ENCODE measurements around the gene PTGES.

GRCh38 chr9:129724456-129725190 lies 28.2 kb downstream of the PTGES start:
- TF ChIP-seq CTCF (IDR thresholded peaks at IDR 0.05) = no peak
- no peak for TF ChIP-seq FOSL2 (IDR thresholded peaks at IDR 0.05; ENCODE audit: borderline replicate concordance, low read depth)
- no peak for TF ChIP-seq POLR2AphosphoS5 (IDR thresholded peaks at IDR 0.05; ENCODE audit: low read depth, low read length)
- TF ChIP-seq, protein P1, sequence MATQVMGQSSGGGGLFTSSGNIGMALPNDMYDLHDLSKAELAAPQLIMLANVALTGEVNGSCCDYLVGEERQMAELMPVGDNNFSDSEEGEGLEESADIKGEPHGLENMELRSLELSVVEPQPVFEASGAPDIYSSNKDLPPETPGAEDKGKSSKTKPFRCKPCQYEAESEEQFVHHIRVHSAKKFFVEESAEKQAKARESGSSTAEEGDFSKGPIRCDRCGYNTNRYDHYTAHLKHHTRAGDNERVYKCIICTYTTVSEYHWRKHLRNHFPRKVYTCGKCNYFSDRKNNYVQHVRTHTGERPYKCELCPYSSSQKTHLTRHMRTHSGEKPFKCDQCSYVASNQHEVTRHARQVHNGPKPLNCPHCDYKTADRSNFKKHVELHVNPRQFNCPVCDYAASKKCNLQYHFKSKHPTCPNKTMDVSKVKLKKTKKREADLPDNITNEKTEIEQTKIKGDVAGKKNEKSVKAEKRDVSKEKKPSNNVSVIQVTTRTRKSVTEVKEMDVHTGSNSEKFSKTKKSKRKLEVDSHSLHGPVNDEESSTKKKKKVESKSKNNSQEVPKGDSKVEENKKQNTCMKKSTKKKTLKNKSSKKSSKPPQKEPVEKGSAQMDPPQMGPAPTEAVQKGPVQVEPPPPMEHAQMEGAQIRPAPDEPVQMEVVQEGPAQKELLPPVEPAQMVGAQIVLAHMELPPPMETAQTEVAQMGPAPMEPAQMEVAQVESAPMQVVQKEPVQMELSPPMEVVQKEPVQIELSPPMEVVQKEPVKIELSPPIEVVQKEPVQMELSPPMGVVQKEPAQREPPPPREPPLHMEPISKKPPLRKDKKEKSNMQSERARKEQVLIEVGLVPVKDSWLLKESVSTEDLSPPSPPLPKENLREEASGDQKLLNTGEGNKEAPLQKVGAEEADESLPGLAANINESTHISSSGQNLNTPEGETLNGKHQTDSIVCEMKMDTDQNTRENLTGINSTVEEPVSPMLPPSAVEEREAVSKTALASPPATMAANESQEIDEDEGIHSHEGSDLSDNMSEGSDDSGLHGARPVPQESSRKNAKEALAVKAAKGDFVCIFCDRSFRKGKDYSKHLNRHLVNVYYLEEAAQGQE (IDR thresholded peaks at IDR 0.05; ENCODE audit: low read depth, low read length) = no peak
- no peak for TF ChIP-seq SMC3 (IDR thresholded peaks at IDR 0.05; ENCODE audit: low read depth, low read length)
- TF ChIP-seq RAD21 (IDR thresholded peaks at IDR 0.05; ENCODE audit: low read length) = no peak
- no peak for TF ChIP-seq MAX (IDR thresholded peaks at IDR 0.05; ENCODE audit: low read depth)
- TF ChIP-seq, protein P2, sequence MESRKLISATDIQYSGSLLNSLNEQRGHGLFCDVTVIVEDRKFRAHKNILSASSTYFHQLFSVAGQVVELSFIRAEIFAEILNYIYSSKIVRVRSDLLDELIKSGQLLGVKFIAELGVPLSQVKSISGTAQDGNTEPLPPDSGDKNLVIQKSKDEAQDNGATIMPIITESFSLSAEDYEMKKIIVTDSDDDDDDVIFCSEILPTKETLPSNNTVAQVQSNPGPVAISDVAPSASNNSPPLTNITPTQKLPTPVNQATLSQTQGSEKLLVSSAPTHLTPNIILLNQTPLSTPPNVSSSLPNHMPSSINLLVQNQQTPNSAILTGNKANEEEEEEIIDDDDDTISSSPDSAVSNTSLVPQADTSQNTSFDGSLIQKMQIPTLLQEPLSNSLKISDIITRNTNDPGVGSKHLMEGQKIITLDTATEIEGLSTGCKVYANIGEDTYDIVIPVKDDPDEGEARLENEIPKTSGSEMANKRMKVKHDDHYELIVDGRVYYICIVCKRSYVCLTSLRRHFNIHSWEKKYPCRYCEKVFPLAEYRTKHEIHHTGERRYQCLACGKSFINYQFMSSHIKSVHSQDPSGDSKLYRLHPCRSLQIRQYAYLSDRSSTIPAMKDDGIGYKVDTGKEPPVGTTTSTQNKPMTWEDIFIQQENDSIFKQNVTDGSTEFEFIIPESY (IDR thresholded peaks at IDR 0.05; ENCODE audit: borderline replicate concordance, low read depth) = no peak
- no peak for TF ChIP-seq TAF1 (IDR thresholded peaks at IDR 0.05; ENCODE audit: borderline replicate concordance, low read depth, low read length)

Data from SK-N-SH (cell line).